HG02840 (cell line): Measurements from ENCODE around the gene TMF1.

Experiments used
- ATAC-seq: cut with Tn5 transposase; IDR thresholded peaks from one replicate; pipeline ENCODE4 v1.9.1; 2021; ENCODE audit warnings: mild to moderate bottlenecking, moderate library complexity, moderate number of reproducible peaks; ENCODE audit not compliant: unreplicated experiment, low FRiP score

The TMF1 gene

GRCh38 chr3:69082361-69082760 is 30.2 kb upstream of the TMF1 start:
- ATAC-seq: no peak

- no peak for ATAC-seq
Observed at GRCh38 chr3:69081583-69082262, 29.6 kb upstream of the TMF1 start.

GRCh38 chr3:69080233-69080920 is 28.2 kb upstream of the TMF1 start, which contains the start of gene UBA3:
TSS of gene UBA3 (minus strand) at chr3:69080365. CDS start at chr3:69080353, 12 bp downstream.
- ATAC-seq: peak; percentile 42

GRCh38 chr3:69079269-69080159 is 27.4 kb upstream of the TMF1 start:
- no peak for ATAC-seq

GRCh38 chr3:69072928-69073327 is 20.8 kb upstream of the TMF1 start:
- ATAC-seq: no peak

- no peak for ATAC-seq
Observed at GRCh38 chr3:69066121-69066520, 14.0 kb upstream of the TMF1 start.

- ATAC-seq: no peak
Observed at GRCh38 chr3:69065318-69065964, 13.3 kb upstream of the TMF1 start.

GRCh38 chr3:69063636-69064035 is 11.5 kb upstream of the TMF1 start:
- no peak for ATAC-seq

GRCh38 chr3:69059688-69060087 is 7.6 kb upstream of the TMF1 start:
- no peak for ATAC-seq

GRCh38 chr3:69058947-69059224 is 6.8 kb upstream of the TMF1 start:
- no peak for ATAC-seq

GRCh38 chr3:69058180-69058946 is 6.2 kb upstream of the TMF1 start:
- ATAC-seq: no peak

- ATAC-seq: no peak
Observed at GRCh38 chr3:69052472-69052898, 352 bp upstream of the TMF1 start.

- ATAC-seq: no peak
Observed at GRCh38 chr3:69048990-69049389, 3.1 kb downstream of the TMF1 start.

- ATAC-seq: no peak
Observed at GRCh38 chr3:69044608-69045007, 7.5 kb downstream of the TMF1 start.

- no peak for ATAC-seq
Observed at GRCh38 chr3:69033470-69033869, 18.7 kb downstream of the TMF1 start.

GRCh38 chr3:69032737-69033136 is 19.4 kb downstream of the TMF1 start:
- ATAC-seq: no peak

GRCh38 chr3:69032142-69032541 is 20.0 kb downstream of the TMF1 start:
- ATAC-seq: no peak

- ATAC-seq: no peak
Observed at GRCh38 chr3:69031635-69032034, 20.5 kb downstream of the TMF1 start.

- no peak for ATAC-seq
Observed at GRCh38 chr3:69020857-69021256, 31.3 kb downstream of the TMF1 start.

- no peak for ATAC-seq
Observed at GRCh38 chr3:69020424-69020823, 31.7 kb downstream of the TMF1 start.
